Stimulated activated CD8-positive, alpha-beta memory T cell treated with anti-CD3 and anti-CD28 coated beads, Interleukin-15, amount 100 ng/mL, for 24 hours (primary cell): ENCODE results near the gene LLGL2.

Experiments
- DNase-seq: peaks from one replicate; pipeline ENCODE4 v3.0.0-alpha.2; 2020; ENCODE audit warnings: low read depth

LLGL2 gene

DNA sequence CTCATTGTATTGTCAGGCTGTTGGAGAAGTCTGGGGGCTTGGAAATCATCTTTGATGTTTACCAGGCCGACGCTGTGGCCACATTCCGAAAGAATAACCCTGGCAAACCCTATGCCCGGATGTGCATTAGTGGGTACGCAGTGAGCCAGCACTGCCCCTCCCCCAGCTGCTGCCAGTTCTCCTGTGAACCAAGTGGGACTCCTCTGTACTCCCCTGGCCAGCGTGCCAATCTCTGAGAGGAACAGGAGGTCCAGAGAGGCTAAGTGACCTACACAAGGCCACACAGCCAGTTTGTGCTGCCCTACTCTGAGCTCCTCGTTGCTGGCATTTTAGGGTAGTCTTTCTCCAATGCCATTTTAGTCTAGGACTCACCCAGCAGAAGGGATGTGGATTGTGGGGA, 1.9 kb upstream of the LLGL2 start:
- DNase-seq: no peak

DNA sequence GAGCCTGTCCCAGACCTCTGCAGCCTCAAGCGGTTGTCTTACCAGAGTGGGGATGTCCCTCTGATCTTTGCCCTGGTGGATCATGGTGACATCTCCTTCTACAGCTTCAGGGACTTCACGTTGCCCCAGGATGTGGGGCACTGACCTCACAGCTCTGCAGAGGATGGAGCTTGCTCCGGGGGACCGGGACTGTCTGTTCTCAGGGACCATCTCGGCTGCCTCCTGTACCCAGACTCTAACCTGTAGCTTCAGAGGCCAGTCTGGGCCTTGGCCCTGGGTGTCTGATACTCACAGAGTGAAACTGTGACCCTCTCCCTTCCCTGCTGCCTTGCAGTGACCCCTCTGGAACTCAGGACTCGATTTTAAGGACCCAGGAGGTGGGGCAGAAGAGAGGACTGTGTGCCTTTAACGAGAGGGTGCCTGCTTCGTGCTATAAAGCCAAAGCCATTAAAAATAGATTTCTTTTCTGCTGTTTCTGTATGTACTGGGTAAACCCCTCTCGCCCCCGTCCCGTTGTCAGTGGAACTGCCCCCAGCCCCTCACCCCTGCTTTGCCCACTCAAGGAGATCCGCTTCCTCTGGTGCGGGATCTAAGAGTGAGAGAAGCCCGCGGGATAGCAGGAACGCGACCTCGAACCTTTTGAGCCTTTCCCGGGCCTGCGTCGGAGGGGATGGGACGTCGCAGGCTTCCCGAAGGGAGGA, 1.1 kb upstream of the LLGL2 start:
- DNase-seq: no peak

DNA sequence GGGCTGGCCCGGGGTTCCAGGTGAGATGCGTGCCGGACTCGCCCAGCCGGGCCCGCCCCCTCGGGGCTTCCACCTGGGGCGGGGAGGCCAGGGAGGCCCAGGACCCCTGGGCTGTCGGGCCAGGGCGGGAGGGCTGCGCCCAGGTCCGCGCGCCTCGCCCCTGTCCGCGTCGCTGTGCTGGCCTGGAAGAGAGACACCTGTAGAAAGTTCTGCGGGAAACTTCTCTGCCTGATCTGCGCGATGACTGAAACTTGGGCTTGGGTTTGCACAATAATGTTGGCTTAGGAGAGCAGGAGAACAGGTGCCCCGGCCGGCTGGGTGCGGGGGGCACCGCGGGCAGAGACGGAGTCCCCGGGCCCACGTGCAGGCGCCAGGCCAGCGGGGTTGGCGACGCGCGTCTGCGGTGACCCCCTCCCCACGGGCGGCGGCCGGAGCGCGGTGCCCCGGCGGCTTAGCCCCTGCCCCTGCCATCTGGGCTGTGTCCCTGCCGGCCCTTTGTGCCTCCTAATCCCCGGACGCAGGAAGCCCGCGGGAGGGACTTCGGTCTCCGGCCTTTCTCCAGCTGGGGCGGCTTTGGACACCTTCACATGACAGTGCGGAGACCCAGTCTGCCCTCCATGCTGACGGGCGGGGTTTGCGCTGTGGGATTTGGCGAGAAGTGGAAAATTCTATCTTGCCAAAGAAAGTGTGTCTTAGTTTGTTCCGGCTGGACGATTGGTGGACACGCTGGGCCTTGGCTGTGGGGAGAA, 483 bp downstream of the LLGL2 start:
- DNase-seq: no peak

DNA sequence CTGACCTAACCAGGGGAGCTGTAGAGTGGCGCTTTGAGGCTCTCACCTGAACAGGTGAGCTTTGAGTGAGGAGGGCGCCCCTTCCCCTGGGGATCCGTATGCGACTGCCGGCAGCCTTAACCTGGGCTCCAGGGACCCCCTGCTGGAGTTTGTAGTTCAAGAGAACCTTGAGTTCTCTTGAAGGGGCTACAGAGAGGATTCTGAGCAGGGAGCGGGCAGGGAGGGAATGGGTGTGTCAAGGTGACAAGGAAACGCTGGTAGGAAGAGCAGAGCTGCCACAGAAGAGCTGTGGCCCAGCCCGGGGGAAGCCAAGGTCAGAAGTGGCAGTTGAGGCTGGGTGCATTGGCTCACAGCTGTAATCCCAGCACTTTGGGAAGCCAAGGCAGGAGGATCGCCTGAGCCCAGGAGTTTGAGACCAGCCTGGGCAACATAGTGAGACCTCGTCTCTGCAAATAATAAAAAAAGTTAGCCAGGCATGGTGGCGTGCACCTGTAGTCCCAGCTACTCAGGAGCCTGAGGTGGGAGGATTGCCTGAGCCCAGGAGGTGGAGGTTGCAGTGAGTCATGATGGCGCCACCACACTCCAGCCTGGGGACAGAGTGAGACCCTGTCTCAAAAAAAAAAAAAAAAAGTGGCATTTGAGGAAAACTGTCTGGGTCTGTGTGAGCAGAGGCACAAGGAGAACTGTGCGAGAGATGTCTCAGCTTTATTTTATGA, 1.2 kb downstream of the LLGL2 start:
- no peak for DNase-seq

GRCh38 chr17:75530837-75531720, 5.6 kb downstream of the LLGL2 start:
- no peak for DNase-seq

- no peak for DNase-seq
These were observed 6.2 kb downstream of the LLGL2 start for GRCh38 chr17:75531721-75532072.

GRCh38 chr17:75535119-75535537, 9.6 kb downstream of the LLGL2 start:
- DNase-seq: no peak

GRCh38 chr17:75535871-75536270, 10.4 kb downstream of the LLGL2 start:
- DNase-seq: no peak

DNA sequence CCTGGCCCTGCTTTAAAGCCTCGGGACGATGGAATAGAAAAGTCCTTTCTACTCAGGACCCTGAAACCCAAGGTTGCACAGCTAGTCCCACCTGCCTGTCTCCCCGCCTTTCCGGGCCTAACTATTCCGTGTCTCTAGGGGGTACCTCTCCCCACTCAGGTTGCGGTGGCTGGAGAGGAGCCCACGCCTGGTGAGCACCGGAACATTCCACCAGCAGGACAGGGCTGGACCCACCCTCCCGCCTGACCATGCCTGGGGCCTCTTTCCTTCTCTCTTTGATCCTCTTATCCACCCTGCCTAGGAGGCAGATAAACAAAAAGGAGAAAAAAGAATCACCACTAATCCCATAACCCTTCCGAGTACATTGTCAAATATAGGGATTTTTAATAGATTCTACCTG, 10.9 kb downstream of the LLGL2 start:
- DNase-seq: no peak

- no peak for DNase-seq
These were observed 14.7 kb downstream of the LLGL2 start for GRCh38 chr17:75539967-75540729.

DNA sequence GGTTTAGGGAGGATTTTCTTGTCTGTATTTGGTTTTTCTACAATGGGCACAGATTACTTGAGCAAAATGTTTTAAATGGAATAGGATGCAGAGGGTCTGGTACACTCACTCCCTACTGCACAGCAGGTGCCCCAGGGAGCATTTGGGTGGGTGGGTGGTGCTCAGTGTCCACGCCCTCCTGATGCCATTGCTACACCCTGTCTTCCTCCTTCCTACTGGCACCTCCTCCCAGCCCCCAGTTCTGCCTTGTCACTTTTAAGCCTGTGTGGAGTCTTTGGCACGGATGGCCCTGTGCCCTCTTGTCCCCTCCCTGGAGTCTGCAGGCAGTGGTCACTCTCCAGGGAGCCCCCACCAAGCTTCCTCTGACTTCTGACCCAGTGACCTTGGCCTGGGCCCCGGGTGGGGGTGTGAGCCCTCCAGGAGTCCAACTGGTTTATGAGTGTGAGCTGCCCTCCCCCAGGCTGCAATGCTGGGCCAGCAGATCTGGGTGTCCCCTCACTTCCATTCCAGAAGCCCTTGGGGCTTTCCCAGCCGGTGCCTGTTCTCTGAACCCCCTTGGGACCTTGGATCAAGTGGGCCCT, 15.5 kb downstream of the LLGL2 start:
- no peak for DNase-seq

DNA sequence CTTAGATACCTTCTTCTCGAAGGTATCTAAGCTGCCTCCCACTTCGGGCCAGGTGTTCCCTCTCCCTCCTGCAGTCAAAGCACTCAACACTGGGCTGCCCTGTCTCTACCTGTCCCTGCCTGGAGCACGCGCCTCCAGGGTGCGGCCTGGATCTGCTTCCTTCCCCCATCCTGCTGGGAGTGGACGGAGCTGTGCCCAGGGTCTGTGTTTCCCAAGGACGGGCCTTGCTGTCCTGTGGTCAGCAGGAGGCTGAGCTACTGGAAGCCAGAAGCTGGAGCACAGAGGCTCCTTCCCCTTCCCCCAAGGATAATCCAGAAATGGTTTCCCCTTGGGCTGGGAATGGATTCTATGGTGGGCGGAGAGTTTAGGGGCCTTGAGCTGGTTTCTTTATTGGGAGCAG, 16.7 kb downstream of the LLGL2 start:
- DNase-seq: no peak

DNA sequence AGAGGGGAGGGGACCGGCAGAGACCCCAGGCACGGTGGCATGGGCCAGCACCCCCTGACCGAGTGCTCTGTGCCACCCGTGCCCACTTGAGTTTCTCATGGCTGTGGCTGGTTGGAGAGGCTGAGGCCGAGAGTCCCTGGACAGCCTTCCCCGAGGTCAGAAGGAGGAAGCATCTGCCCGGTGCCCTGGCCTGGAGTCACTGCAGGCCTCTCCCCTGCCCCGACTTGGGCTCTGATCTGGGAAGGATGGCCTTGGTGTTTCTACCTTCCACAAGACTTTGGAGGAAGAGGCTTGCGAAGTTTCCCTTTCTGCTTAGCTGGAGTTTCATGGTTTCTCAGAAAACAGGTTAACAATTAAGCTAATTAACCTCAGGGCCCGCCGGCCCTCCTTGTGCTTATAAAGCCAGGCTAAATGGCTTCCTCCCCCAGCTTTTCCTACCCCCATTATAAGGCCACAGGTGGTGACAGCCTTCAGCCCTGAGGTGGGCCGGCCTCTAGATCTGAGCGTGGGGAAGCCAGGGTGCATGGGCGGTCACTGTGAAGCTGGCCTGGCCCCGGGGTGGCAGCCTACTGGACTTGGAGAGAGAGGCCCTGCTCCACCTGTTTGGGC, 17.3 kb downstream of the LLGL2 start:
- no peak for DNase-seq

GRCh38 chr17:75544250-75544649, 18.8 kb downstream of the LLGL2 start:
- no peak for DNase-seq

DNA sequence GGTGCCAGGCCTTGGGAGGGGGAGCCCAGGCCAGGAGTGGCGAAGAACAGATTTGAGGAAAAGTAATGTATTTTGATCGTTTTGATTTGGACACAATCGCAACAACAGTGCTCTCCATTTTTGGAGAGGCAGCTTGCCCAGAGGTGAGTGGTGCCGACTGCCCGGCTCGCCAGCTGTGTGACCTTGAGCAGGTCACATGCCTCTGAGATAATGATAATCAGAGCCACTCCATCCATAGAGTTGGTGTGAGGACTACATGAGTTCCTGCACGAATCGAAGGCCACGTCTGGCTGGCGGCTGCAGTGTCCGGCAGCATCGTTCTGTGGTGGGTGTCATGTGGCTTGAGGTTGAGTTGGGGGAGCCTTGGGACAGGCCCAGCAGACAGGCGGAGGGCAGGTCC, 20.7 kb downstream of the LLGL2 start:
- no peak for DNase-seq

DNA sequence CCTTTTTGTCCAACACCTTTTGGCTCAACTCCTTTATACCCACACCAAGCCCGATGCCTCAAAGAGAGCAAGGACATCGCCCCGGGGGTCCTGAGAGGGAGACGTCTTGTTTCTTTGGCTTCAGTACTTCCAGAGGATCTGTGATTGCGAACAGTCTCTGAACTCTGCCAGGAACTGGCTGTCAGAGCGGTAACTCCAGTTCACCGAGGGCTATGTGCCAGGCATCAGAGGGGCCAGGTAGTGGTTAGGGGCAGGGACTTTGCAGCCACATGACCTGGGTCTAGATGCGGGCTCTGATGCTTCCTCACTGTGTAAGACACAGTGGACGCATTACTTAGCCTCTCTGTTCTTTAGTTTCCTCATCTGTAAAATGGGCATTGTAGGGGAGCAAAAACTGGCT, 21.6 kb downstream of the LLGL2 start:
- DNase-seq: no peak

DNA sequence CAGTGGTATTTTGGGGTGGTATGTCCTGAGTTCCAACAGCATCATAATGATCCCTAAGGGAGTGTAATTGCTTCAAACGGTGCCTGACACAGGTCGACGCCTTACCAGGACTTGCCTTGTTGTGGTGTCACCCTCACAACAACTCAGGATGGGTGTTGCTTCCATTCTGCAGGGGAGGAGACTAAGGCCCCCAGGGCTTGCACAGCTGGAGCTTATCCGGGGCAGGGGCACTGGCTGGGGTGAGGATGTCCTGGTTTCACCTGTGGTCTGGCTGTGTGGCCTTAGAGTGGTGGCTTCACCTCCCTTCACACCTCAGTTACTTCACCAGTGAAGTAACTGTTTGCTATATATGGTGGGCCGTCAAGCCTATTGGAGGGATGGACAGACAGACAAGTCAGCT, 23.3 kb downstream of the LLGL2 start:
- no peak for DNase-seq

- DNase-seq: no peak
These were observed 24.0 kb downstream of the LLGL2 start for GRCh38 chr17:75549246-75550138.

GRCh38 chr17:75550139-75550465, 24.6 kb downstream of the LLGL2 start:
- DNase-seq: no peak

GRCh38 chr17:75551266-75551665, 25.8 kb downstream of the LLGL2 start:
- DNase-seq: no peak
